ENCODE results near the gene SOX30. TPM values are rescaled to one million over a fixed set of nuclear protein-coding genes. Genes with fewer than 3 reads are reported as not detected.
"Not testable (repeated sequence)": the region's sequence is repeated elsewhere in the genome, so short reads cannot be mapped to it uniquely, and the experiment has no call there.

Gene SOX30
- total and polyA plus RNA-seq, 8 donors: 0.05 TPM; not detected in 7

DNA sequence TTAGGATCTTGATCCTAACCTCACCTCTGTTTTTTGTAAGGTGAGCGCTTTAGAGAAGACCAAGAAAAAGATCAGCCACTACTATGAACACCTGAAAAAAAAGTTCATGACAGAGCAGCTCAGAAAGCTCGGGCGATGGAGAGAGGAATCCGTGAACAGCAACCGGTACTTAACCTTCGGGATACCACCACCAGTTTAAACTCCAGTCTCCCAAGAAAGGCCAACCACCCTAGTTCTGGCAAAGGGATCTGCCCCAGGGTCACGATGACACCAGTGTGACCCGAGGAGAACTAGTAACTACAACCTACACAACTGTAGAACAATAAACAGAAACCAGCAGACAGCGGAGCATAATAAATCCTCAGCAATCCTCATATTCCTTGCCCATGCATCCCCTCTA is 27.6 kb upstream of the SOX30 start:
- TF ChIP-seq, protein P1, sequence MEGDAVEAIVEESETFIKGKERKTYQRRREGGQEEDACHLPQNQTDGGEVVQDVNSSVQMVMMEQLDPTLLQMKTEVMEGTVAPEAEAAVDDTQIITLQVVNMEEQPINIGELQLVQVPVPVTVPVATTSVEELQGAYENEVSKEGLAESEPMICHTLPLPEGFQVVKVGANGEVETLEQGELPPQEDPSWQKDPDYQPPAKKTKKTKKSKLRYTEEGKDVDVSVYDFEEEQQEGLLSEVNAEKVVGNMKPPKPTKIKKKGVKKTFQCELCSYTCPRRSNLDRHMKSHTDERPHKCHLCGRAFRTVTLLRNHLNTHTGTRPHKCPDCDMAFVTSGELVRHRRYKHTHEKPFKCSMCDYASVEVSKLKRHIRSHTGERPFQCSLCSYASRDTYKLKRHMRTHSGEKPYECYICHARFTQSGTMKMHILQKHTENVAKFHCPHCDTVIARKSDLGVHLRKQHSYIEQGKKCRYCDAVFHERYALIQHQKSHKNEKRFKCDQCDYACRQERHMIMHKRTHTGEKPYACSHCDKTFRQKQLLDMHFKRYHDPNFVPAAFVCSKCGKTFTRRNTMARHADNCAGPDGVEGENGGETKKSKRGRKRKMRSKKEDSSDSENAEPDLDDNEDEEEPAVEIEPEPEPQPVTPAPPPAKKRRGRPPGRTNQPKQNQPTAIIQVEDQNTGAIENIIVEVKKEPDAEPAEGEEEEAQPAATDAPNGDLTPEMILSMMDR (IDR thresholded peaks at IDR 0.05): no peak
- ATAC-seq (no peak), DNase-seq (no peak), FAIRE-seq (no peak)
- Histone ChIP-seq H3K36me3 (no peaks in the 10 kb centered on the region), H3K4me3 (no peak overlapping the region), H3K27me3 (no peaks in the 10 kb centered on the region), H3K27ac (no peak overlapping the region), H3K9me3 (no peaks in the 10 kb centered on the region), H3K4me1 (no peaks in the 10 kb centered on the region)
- 87 to 88% methylated on average over 9 of the region's 9 CpGs for WGBS, 2 donors
- intact Hi-C loops (cut with DNase I): no loop called here

DNA sequence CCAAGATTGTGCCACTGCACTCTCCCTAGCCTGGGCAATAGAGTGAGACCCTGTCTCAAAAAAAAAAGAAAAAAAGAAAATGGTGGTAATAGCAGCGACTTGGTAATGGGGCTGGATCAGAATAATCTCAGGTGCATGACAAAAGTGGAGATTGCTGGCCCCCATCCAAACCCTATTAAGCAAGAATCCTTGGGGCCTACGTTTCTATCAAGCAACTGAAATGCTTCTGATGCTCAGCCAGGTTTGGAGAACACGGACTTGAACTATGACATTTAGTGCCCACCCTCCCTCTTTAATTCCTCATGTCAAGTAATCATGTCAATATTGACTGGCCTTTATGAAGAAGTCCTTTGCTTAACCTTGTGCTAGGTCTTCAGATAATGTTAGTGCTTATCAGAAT is 25.7 kb upstream of the SOX30 start:
- H3K27ac ChIP-seq: no peak overlapping the region
- H3K36me3 ChIP-seq: no peaks in the 10 kb centered on the region
- ATAC-seq: no peak
- H3K27me3 ChIP-seq: no peaks in the 10 kb centered on the region
- no peak overlapping the region for H3K4me3 ChIP-seq
- DNase-seq: no peak
- intact Hi-C loops (cut with DNase I): no loop called here
- H3K9me3 ChIP-seq: no peaks in the 10 kb centered on the region
- WGBS, 2 donors: 40 to 47% methylated on average over 3 of the region's 3 CpGs
- no peak for FAIRE-seq
- no peaks in the 10 kb centered on the region for H3K4me1 ChIP-seq
- TF ChIP-seq, protein P1 (IDR thresholded peaks at IDR 0.05): no peak

DNA sequence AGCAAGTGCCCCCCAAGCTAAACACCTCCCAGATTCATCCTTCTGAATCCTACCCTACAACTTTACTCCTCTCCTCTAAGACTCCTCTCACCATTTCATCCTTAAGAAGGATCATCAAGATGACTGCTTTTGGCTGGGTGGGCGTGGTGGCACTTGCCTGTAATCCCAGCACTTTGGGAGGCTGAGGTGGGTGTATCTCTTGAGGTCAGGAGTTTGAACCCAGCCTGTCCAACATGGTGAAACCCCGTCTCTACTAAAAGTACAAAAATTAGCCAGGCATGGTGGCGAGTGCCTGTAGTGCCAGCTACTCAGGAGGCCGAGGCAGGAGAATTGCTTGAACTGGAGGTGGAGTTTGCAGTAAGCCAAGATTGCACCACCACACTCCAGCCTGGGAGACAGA is 22.1 kb upstream of the SOX30 start:
- H3K9me3 ChIP-seq; H3K36me3 ChIP-seq; H3K4me3 ChIP-seq; H3K4me1 ChIP-seq; FAIRE-seq; H3K27ac ChIP-seq; ATAC-seq; DNase-seq; intact Hi-C loops (cut with DNase I); H3K27me3 ChIP-seq: not testable (repeated sequence)
- WGBS, 2 donors: 82 to 92% methylated on average over 4 of the region's 4 CpGs

DNA sequence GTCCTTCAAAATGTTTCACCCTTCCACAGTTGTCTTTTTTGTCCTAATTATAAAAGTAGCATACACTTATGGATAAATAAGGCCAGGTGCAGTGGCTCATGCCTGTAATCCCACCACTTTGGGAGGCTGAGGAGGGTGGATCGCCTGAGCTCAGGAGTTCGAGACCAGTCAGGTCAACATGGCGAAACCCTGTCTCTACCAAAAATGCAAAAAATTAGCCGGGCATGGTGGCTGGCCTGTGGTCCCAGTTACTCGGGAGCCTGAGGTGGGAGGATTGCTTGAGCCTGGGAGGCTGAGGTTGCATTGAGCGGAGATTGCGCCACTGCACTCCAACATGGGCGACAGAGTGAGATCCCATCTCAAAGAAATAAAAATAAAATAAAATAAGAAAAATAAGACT is 20.7 kb upstream of the SOX30 start:
- TF ChIP-seq, protein P1 (IDR thresholded peaks at IDR 0.05): no peak

DNA sequence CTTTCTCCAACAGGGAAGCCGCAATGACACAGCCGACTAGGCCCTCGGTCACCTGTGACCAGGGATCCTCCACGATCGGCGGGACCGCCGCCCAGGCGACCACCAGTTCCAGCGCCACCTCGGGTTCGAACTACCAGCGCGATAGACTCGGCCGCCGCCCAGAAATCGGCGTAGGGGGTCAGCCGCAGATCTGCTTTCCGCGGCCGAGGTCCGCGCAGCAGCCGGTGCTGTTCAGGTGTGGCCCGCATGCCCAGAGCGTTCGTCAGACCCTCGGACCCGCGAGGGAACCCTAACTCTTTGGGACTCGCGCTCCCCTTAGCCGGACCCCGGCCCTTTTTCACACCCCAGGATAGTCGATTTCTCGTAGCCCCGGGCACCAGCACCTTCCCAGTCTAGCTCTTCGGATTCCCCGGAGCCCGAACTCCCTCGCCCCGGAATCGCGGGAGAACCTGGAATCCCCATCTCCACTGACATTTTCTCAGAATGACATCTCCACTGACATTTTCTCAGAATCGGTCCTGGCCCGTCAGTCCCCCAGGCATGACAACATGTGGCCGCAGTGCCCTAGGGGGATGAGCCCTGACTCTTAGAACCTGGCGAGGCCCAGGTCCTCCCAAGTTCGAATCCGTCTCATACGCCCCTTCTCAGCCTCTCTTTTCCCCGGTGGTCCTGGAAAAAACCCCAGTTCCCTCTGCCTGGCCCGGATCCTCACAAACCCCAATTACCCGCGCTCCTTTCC is 19.5 kb upstream of the SOX30 start:
- Histone ChIP-seq H3K9me3 (no peaks in the 10 kb centered on the region), H3K27ac (no peak overlapping the region), H3K27me3 (no peaks in the 10 kb centered on the region), H3K4me3 (peak overlapping the region; percentile 32 to 67 (median 48)), H3K4me1 (no peaks in the 10 kb centered on the region), H3K36me3 (no peaks in the 10 kb centered on the region)
- ATAC-seq: peak in 2 of 4 donors; percentile 5 to 12
- WGBS, 2 donors: 35% methylated on average over 57 of the region's 57 CpGs
- intact Hi-C loops (cut with DNase I): no loop called here
- DNase-seq: no peak
- FAIRE-seq: no peak
- TF ChIP-seq, protein P1 (IDR thresholded peaks at IDR 0.05): no peak

More for the DNA sequence above, 20.7 kb upstream of the SOX30 start:
- Histone ChIP-seq H3K9me3 (no peaks in the 10 kb centered on the region), H3K36me3 (no peaks in the 10 kb centered on the region), H3K27me3 (no peaks in the 10 kb centered on the region), H3K4me3 (no peak overlapping the region), H3K27ac (no peak overlapping the region), H3K4me1 (no peaks in the 10 kb centered on the region)
- DNase-seq (no peak), FAIRE-seq (no peak), ATAC-seq (no peak)
- 88 to 95% methylated on average over 8 of the region's 8 CpGs for WGBS, 2 donors
- intact Hi-C loops (cut with DNase I): no loop called here
